HCT116 (cell line): ENCODE data around the gene SMIM36. TPM values are rescaled to one million over a fixed set of nuclear protein-coding genes. Genes with fewer than 3 reads are reported as not detected.

Experiments used
- ATAC-seq: fragments of 200-7000 bp; cut with Tn5 transposase; 2 replicates; pipeline ENCODE4 v1.9.1; 2020; ENCODE audit warnings: mild to moderate bottlenecking, moderate library complexity
- BruUV-seq: library from RNA; stranded (reverse); fragments of 400-500 nt; replicated peaks from 2 replicates; lab custom pipeline; 2021; lab: Mats Ljungman, UMichigan
- CTCF ChIA-PET: fragments of 300-600 bp; sonication (Branson Sonifier 250); formaldehyde crosslinking; loops from one replicate; lab custom pipeline; 2021; ENCODE audit warnings: antibody characterized with exemption; lab: Charles Lee
- POLR2A ChIA-PET: fragments of 300-600, 350-600 bp; sonication (Branson Sonifier 250); formaldehyde crosslinking; loops from one replicate; lab custom pipeline; 2021; ENCODE audit warnings: antibody characterized with exemption; lab: Charles Lee
- RAD21 ChIA-PET, 2 experiments: fragments of 300-600 bp; sonication (Branson Sonifier 250); formaldehyde crosslinking; loops; one replicate each; lab custom pipeline; 2023; ENCODE audit warnings: low total read pairs in 2 of 2; ENCODE audit not compliant: uncharacterized antibody in 2 of 2, unreplicated experiment in 2 of 2, low non-redundant PET in 1 of 2; lab: Charles Lee
- DNase-seq: peaks from one replicate; pipeline ENCODE4 v3.0.0-alpha.2; 2010; ENCODE audit warnings: low read depth, low spot score
- H2AFZ ChIP-seq: fragments of 200-600 bp; shearing (Covaris generic), sonication (generic); 2 replicates; pipeline ENCODE4 v1.6.1; 2017; ENCODE audit warnings: low read depth, mixed run types, mixed read lengths, antibody characterized with exemption, low read length; ENCODE audit not compliant: poor library complexity, severe bottlenecking
- H3K27ac ChIP-seq: 2 replicates; pipeline ENCODE4 v1.5.1; 2012; ENCODE audit warnings: low read depth, low read length
- H3K27me3 ChIP-seq: fragments of 200-600 bp; sonication (generic); 2 replicates; pipeline ENCODE4 v1.6.1; 2016; ENCODE audit warnings: mixed run types, low read length, mixed read lengths; ENCODE audit not compliant: insufficient read depth
- H3K36me3 ChIP-seq, 2 experiments: fragments of 200-500 bp in 1 of 2; fragments of 200-600 bp in 1 of 2; sonication (Bioruptor generic) in 1 of 2; sonication (generic) in 1 of 2; 2 replicates each; pipeline versions ENCODE4 v1.5.1 to v1.6.1; 2014 to 2016; ENCODE audit warnings: low read length in 2 of 2, inconsistent platforms in 1 of 2, mixed read lengths in 1 of 2, mixed run types in 1 of 2; ENCODE audit not compliant: insufficient read depth in 2 of 2, control insufficient read depth in 1 of 2
- H3K4me1 ChIP-seq, 2 experiments: fragments of 200-600 bp in 1 of 2; sonication (generic) in 1 of 2; 2 replicates each; pipeline versions ENCODE4 v1.5.1 to v1.6.1; 2012 to 2017; ENCODE audit warnings: low read length in 2 of 2, inconsistent platforms in 1 of 2, mild to moderate bottlenecking in 1 of 2, mixed read lengths in 1 of 2, mixed run types in 1 of 2, moderate library complexity in 1 of 2; ENCODE audit not compliant: insufficient read depth in 2 of 2, control insufficient read depth in 1 of 2
- H3K4me2 ChIP-seq: fragments of 200-600 bp; sonication (generic); 2 replicates; pipeline ENCODE4 v1.6.1; 2017; ENCODE audit warnings: mixed run types, low read length, mixed read lengths
- H3K4me3 ChIP-seq, 2 experiments: fragments of 200-600 bp in 1 of 2; sonication (generic) in 1 of 2; replicated peaks in 1 of 2; 2 replicates each; pipeline ENCODE4 v1.5.1; 2011 to 2016; ENCODE audit warnings: low read length in 2 of 2, control low read depth in 1 of 2, low read depth in 1 of 2, mild to moderate bottlenecking in 1 of 2, mixed read lengths in 1 of 2, mixed run types in 1 of 2
- H3K79me2 ChIP-seq: fragments of 200-600 bp; sonication (generic); 2 replicates; pipeline ENCODE4 v1.6.1; 2017; ENCODE audit warnings: mild to moderate bottlenecking, mixed run types, low read length, moderate library complexity, mixed read lengths; ENCODE audit not compliant: insufficient read depth
- H3K9ac ChIP-seq: fragments of 200-600 bp; sonication (generic); 2 replicates; pipeline ENCODE4 v1.6.1; 2016; ENCODE audit warnings: low read length, mixed read lengths
- H3K9me2 ChIP-seq: fragments of 200-600 bp; sonication (generic), shearing (Covaris generic); 2 replicates; pipeline ENCODE4 v1.6.1; 2017; ENCODE audit warnings: mixed run types, mild to moderate bottlenecking, moderate library complexity; ENCODE audit not compliant: insufficient read depth
- H3K9me3 ChIP-seq, 2 experiments: fragments of 200-500 bp in 1 of 2; fragments of 200-600 bp in 1 of 2; sonication (Bioruptor generic) in 1 of 2; sonication (generic) in 1 of 2; 2 replicates each; pipeline ENCODE4 v1.6.1; 2014 to 2017; ENCODE audit warnings: low read length in 2 of 2, mixed read lengths in 2 of 2, inconsistent platforms in 1 of 2, low read depth in 1 of 2, mild to moderate bottlenecking in 1 of 2, mixed run types in 1 of 2, moderate library complexity in 1 of 2; ENCODE audit not compliant: control insufficient read depth in 1 of 2, insufficient read depth in 1 of 2
- H4K20me1 ChIP-seq: fragments of 200-600 bp; sonication (generic), shearing (Covaris generic); 2 replicates; pipeline ENCODE4 v1.6.1; 2017; ENCODE audit warnings: mixed run types, mild to moderate bottlenecking, moderate library complexity; ENCODE audit not compliant: insufficient read depth
- ATF3 ChIP-seq: IDR thresholded peaks from 2 replicates; pipeline ENCODE4 v1.6.1; 2012
- CBX3 ChIP-seq: IDR thresholded peaks from 2 replicates; pipeline ENCODE4 v1.6.1; 2012; ENCODE audit warnings: low read depth
- CEBPB ChIP-seq: IDR thresholded peaks from 2 replicates; pipeline ENCODE4 v1.6.1; 2012; ENCODE audit warnings: low read depth
- CTCF ChIP-seq, 3 experiments: fragments of 200-600 bp in 1 of 3; sonication (generic) in 1 of 3; IDR thresholded peaks in 2 of 3; conservative IDR thresholded peaks in 1 of 3; 2 replicates each; pipeline ENCODE4 v1.5.1; 2012 to 2017; ENCODE audit warnings: low read depth in 2 of 3, low read length in 2 of 3, antibody characterized with exemption in 1 of 3, borderline replicate concordance in 1 of 3, control low read depth in 1 of 3, mild to moderate bottlenecking in 1 of 3, mixed read lengths in 1 of 3, mixed run types in 1 of 3, moderate library complexity in 1 of 3; ENCODE audit not compliant: insufficient read depth in 1 of 3
- EGR1 ChIP-seq: IDR thresholded peaks from 2 replicates; pipeline ENCODE4 v1.6.1; 2012; ENCODE audit warnings: low read depth
- ELF1 ChIP-seq: IDR thresholded peaks from 2 replicates; pipeline ENCODE4 v1.6.1; 2012; ENCODE audit warnings: low read depth, borderline replicate concordance
- EZH2 ChIP-seq: fragments of 200-600 bp; sonication (generic); IDR thresholded peaks from 2 replicates; pipeline ENCODE4 v1.6.1; 2017; ENCODE audit warnings: antibody characterized with exemption, mixed run types
- EZH2phosphoT487 ChIP-seq: fragments of 200-600 bp; IDR thresholded peaks from 2 replicates; pipeline ENCODE4 v1.6.1; 2018; ENCODE audit warnings: antibody characterized with exemption, borderline replicate concordance
- FOSL1 ChIP-seq: IDR thresholded peaks from 2 replicates; pipeline ENCODE4 v1.6.1; 2012; ENCODE audit warnings: low read depth
- MAX ChIP-seq: IDR thresholded peaks from 2 replicates; pipeline ENCODE4 v1.6.1; 2012
- POLR2A ChIP-seq: IDR thresholded peaks from 2 replicates; pipeline ENCODE4 v1.7.0; 2011; ENCODE audit warnings: borderline replicate concordance; ENCODE audit not compliant: insufficient read depth, insufficient read length; ENCODE audit errors: extremely low read depth
- RAD21 ChIP-seq: IDR thresholded peaks from 2 replicates; pipeline ENCODE4 v1.6.1; 2012; ENCODE audit warnings: low read depth, mild to moderate bottlenecking
- REST ChIP-seq: IDR thresholded peaks from 2 replicates; pipeline ENCODE4 v1.6.1; 2012; ENCODE audit warnings: low read depth
- SIN3A ChIP-seq: IDR thresholded peaks from 2 replicates; pipeline ENCODE4 v1.6.1; 2012; ENCODE audit warnings: low read depth
- SP1 ChIP-seq: IDR thresholded peaks from 2 replicates; pipeline ENCODE4 v1.6.1; 2012; ENCODE audit warnings: low read depth
- SRF ChIP-seq: IDR thresholded peaks from 2 replicates; pipeline ENCODE4 v1.6.1; 2012; ENCODE audit warnings: low read depth
- YY1 ChIP-seq: IDR thresholded peaks from 2 replicates; pipeline ENCODE4 v1.6.1; 2011; ENCODE audit warnings: low read length, low read depth, moderate library complexity, mild to moderate bottlenecking; ENCODE audit not compliant: insufficient replicate concordance; ENCODE audit errors: extremely low read depth
- ZFX ChIP-seq: fragments of 450-650 bp; IDR thresholded peaks from 2 replicates; pipeline ENCODE4 v1.6.1; 2017
- ZNF274 ChIP-seq: fragments of 200-500 bp; sonication (Bioruptor generic); IDR thresholded peaks from 2 replicates; pipeline ENCODE4 v1.6.1; 2014; ENCODE audit warnings: mild to moderate bottlenecking, low read depth, low read length, inconsistent platforms
- intact Hi-C: fragments of 100-400 bp; cut with micrococcal nuclease; formaldehyde crosslinking; loops from 2 replicates; pipeline ENCODE4 v1.10.0; 2022
- total RNA-seq: library from RNA; stranded (reverse); gene quantifications from one replicate; pipeline ENCODE4 v1.2.1, GENCODE V29; 2021; ENCODE audit not compliant: unreplicated experiment

SMIM36 gene
- total RNA-seq, 1 experiment from 2014 or later = 0.37 TPM

GRCh38 chr17:55546991-55547664 is 35.9 kb upstream of the SMIM36 start:
- Histone ChIP-seq H3K79me2 (no peaks in the 10 kb centered on the region), H4K20me1 (no peaks in the 10 kb centered on the region), H3K4me2 (no peak overlapping the region), H3K27me3 (peaks cover 56% of the 10 kb centered on the region), H3K36me3 (no peaks in the 10 kb centered on the region), H3K9ac (no peak overlapping the region), H3K4me1 (no peaks in the 10 kb centered on the region), H3K27ac (no peak overlapping the region), H2AFZ (no peak overlapping the region), H3K9me3 (no peaks in the 10 kb centered on the region), H3K4me3 (no peak overlapping the region), H3K9me2 (no peaks in the 10 kb centered on the region)
- ChIA-PET CTCF (interaction anchor here (1.1 to 1.8 kb wide), 3 partner anchors 20 to 91 kb away, joined by 3 to 12 read pairs (median 7); no protein-coding TSS in a partner anchor), POLR2A (no interaction called here), RAD21 (no interaction called here)
- intact Hi-C loops = no loop called here
- DNase-seq = no peak
- TF ChIP-seq SIN3A (no peak), REST (no peak), ELF1 (no peak), CEBPB (no peak), EZH2 (no peak), ATF3 (no peak), CBX3 (no peak), CTCF (IDR thresholded peaks at IDR 0.05 in 2 of 3, conservative IDR thresholded peaks at IDR 0.05 in 1 of 3; ENCODE audit: borderline replicate concordance in 1 of 3, insufficient read depth in 1 of 3, low read depth in 2 of 3, low read length in 2 of 3) (no peak), YY1 (no peak), RAD21 (no peak), ZNF274 (no peak), MAX (no peak), EZH2phosphoT487 (no peak), POLR2A (no peak), ZFX (no peak), FOSL1 (no peak), SRF (no peak), EGR1 (no peak), SP1 (no peak)
- ATAC-seq = no peak
- no TSS peak for BruUV-seq
